HepG2 (cell line): ENCODE data around the gene NT5C3B. TPM values are rescaled to one million over a fixed set of nuclear protein-coding genes. Genes with fewer than 3 reads are reported as not detected.

Source experiments
- CREB1 ChIP-seq, 2 experiments: fragments of 450-650 bp in 1 of 2; IDR thresholded peaks; 2 replicates each; pipeline ENCODE4 v1.6.1; 2016 to 2017; ENCODE audit warnings: control low read depth in 1 of 2, mild to moderate bottlenecking in 1 of 2, missing compliant biosample characterization in 1 of 2, missing genetic modification characterization in 1 of 2
- CSRNP1 ChIP-seq: sonication (generic); formaldehyde crosslinking; IDR thresholded peaks from 2 replicates; pipeline ENCODE4 v1.8.1; 2023; ENCODE audit warnings: mild to moderate bottlenecking, missing genetic modification reagents
- DNMT1 ChIP-seq: sonication (generic); formaldehyde crosslinking; IDR thresholded peaks from 2 replicates; pipeline ENCODE4 v1.5.1; 2020; ENCODE audit warnings: mild to moderate bottlenecking, missing genetic modification reagents
- E2F5 ChIP-seq: sonication (generic); formaldehyde crosslinking; conservative IDR thresholded peaks from 2 replicates; pipeline ENCODE4 v1.4.0; 2020; ENCODE audit warnings: missing genetic modification reagents
- GMEB2 ChIP-seq: IDR thresholded peaks from 2 replicates; pipeline ENCODE4 v1.6.1; 2016; ENCODE audit warnings: missing biosample characterization, missing genetic modification reagents, low read depth
- GPN1 ChIP-seq: sonication (generic); formaldehyde crosslinking; IDR thresholded peaks from 2 replicates; pipeline ENCODE4 v1.5.1; 2020; ENCODE audit warnings: missing genetic modification reagents, borderline replicate concordance
- HIVEP1 ChIP-seq: sonication (generic); formaldehyde crosslinking; IDR thresholded peaks from 2 replicates; pipeline ENCODE4 v1.4.0; 2020; ENCODE audit warnings: mild to moderate bottlenecking, missing genetic modification reagents
- HOMEZ ChIP-seq: IDR thresholded peaks from 2 replicates; pipeline ENCODE4 v1.6.1; 2016; ENCODE audit warnings: low read depth
- ISL2 ChIP-seq: sonication (generic); formaldehyde crosslinking; IDR thresholded peaks from 2 replicates; pipeline ENCODE4 v1.5.0; 2020; ENCODE audit warnings: missing genetic modification reagents
- MBD4 ChIP-seq: IDR thresholded peaks from 2 replicates; pipeline ENCODE4 v1.6.1; 2012; ENCODE audit warnings: low read length, inconsistent platforms, borderline replicate concordance
- PRMT3 ChIP-seq: sonication (generic); formaldehyde crosslinking; IDR thresholded peaks from 2 replicates; pipeline ENCODE4 v1.8.1; 2022; ENCODE audit warnings: low read depth, mild to moderate bottlenecking, moderate library complexity, missing genetic modification reagents, borderline replicate concordance
- RBAK ChIP-seq: sonication (generic); formaldehyde crosslinking; IDR thresholded peaks from 2 replicates; pipeline ENCODE4 v1.5.1; 2020; ENCODE audit warnings: mild to moderate bottlenecking, missing genetic modification reagents
- SALL2 ChIP-seq: sonication (generic); formaldehyde crosslinking; IDR thresholded peaks from 2 replicates; pipeline ENCODE4 v1.8.1; 2023; ENCODE audit warnings: mild to moderate bottlenecking, missing genetic modification reagents, inconsistent platforms
- TRIM22 ChIP-seq: fragments of 450-650 bp; IDR thresholded peaks from 2 replicates; pipeline ENCODE4 v1.6.1; 2017
- ZBTB25 ChIP-seq: IDR thresholded peaks from 2 replicates; pipeline ENCODE4 v1.6.1; 2018; ENCODE audit warnings: missing genetic modification reagents
- ZFYVE20 ChIP-seq: sonication (generic); formaldehyde crosslinking; IDR thresholded peaks from 2 replicates; pipeline ENCODE4 v1.8.0; 2023; ENCODE audit warnings: low read depth, mild to moderate bottlenecking, moderate library complexity, missing genetic modification reagents, borderline replicate concordance
- ZNF263 ChIP-seq: sonication (generic); formaldehyde crosslinking; IDR thresholded peaks from 2 replicates; pipeline ENCODE4 v1.4.0; 2020; ENCODE audit warnings: missing genetic modification reagents
- ZNF549 ChIP-seq: sonication (generic); formaldehyde crosslinking; IDR thresholded peaks from 2 replicates; pipeline ENCODE4 v1.5.0; 2020; ENCODE audit warnings: missing genetic modification reagents
- ZNF7 ChIP-seq: IDR thresholded peaks from 2 replicates; pipeline ENCODE4 v1.6.1; 2016; ENCODE audit warnings: missing biosample characterization, missing genetic modification reagents
- ZNF788 ChIP-seq: sonication (generic); formaldehyde crosslinking; IDR thresholded peaks from 2 replicates; pipeline ENCODE4 v1.5.0; 2020; ENCODE audit warnings: mild to moderate bottlenecking, missing genetic modification reagents, borderline replicate concordance
- polyA plus RNA-seq, 8 experiments: library from polyadenylated mRNA; depleted of rRNA in 3 of 8; stranded (reverse) in 7 of 8; unstranded in 1 of 8; fragments of >200 nt; fragmentation: Illumina TruSeq in 4 of 8; extraction: Trizol in 4 of 8; gene quantifications; 2 replicates each; pipeline versions ENCODE4 v1.2.1 to v1.2.3, GENCODE V29; 2011 to 2016; ENCODE audit warnings: low read depth in 4 of 8, missing spikeins in 1 of 8, mixed read lengths in 1 of 8; ENCODE audit not compliant: insufficient read depth in 1 of 8
- total RNA-seq, 5 experiments: library from RNA; depleted of rRNA; stranded (reverse); fragments of >200 nt; fragmentation: Illumina TruSeq; extraction: Trizol; gene quantifications; 2 replicates each; pipeline ENCODE4 v1.2.3, GENCODE V29; 2016; ENCODE audit warnings: low read depth in 1 of 5

The NT5C3B gene
- total and polyA plus RNA-seq, 2 of the 13 experiments (the other 11 are each of a cell fraction or from before 2014, with no cell fraction given): 104 to 126 TPM

- TF ChIP-seq RBAK (CRISPR knock-in tag) (no peak), HIVEP1 (no peak; the same call in 1 of the 2 replicates), ZBTB25 (CRISPR knock-in tag) (peak; percentile 81), TRIM22 (no peak), GMEB2 (CRISPR knock-in tag) (no peak), CSRNP1 (CRISPR knock-in tag) (peak; percentile 36; the same call in 1 of the 2 replicates), PRMT3 (peak; percentile 50; the same call in 1 of the 2 replicates), E2F5 (peak; percentile 81), ISL2 (CRISPR knock-in tag) (no peak), MBD4 (no peak), ZFYVE20 (no peak), CREB1 (IDR thresholded peaks at IDR 0.05) (no peak), CREB1 (CRISPR knock-in tag; IDR thresholded peaks at IDR 0.05) (no peak), DNMT1 (peak; percentile 78; the same call in 1 of the 2 replicates), ZNF788 (CRISPR knock-in tag) (no peak), ZNF7 (no peak), ZNF549 (no peak), SALL2 (CRISPR knock-in tag) (no peak), HOMEZ (CRISPR knock-in tag) (peak; percentile 74), GPN1 (CRISPR knock-in tag) (no peak), ZNF263 (CRISPR knock-in tag) (peak; percentile 89)
These were observed 34.4 kb downstream of the NT5C3B start (continued) for GRCh38 chr17:41801374-41802271.
